Right atrium auricular region (tissue), 2 donors: Measurements from ENCODE around the gene SNX21. TPM values are rescaled to one million over a fixed set of nuclear protein-coding genes. Genes with fewer than 3 reads are reported as not detected.
"Not testable (repeated sequence)": the region's sequence is repeated elsewhere in the genome, so short reads cannot be mapped to it uniquely, and the experiment has no call there.

Experiments
- DNase-seq: peaks from one replicate; pipeline ENCODE4 v3.0.0-alpha.2; 2019; ENCODE audit warnings: low spot score
- H3K27ac ChIP-seq, 2 donors: fragments of 200-600 bp; sonication (generic); 1 replicate in 1 of 2; 2 replicates in 1 of 2; pipeline ENCODE4 v1.5.1; 2016 to 2019
- H3K27me3 ChIP-seq, 2 donors: fragments of 200-600 bp; sonication (generic); one replicate each; pipeline versions ENCODE4 v1.5.1 to v1.6.0; 2017 to 2019
- H3K36me3 ChIP-seq: fragments of 200-600 bp; sonication (generic); one replicate; pipeline ENCODE4 v1.5.1; 2016
- H3K4me1 ChIP-seq, 2 donors: fragments of 200-600 bp; sonication (generic); one replicate each; pipeline versions ENCODE4 v1.5.1 to v1.6.0; 2017 to 2019
- H3K4me3 ChIP-seq, 2 donors: fragments of 200-600 bp; sonication (generic); 1 replicate in 1 of 2; 2 replicates in 1 of 2; pipeline ENCODE4 v1.5.1; 2017 to 2019; ENCODE audit warnings: mild to moderate bottlenecking in 1 of 2, moderate library complexity in 1 of 2
- H3K9me3 ChIP-seq, 2 donors: fragments of 200-600 bp; sonication (generic); one replicate each; pipeline ENCODE4 v1.5.1; 2019
- total RNA-seq, 2 donors: library from RNA; depleted of rRNA; stranded (reverse); fragments of >200 nt; gene quantifications; one replicate each; pipeline ENCODE4 v1.1.0, GENCODE V29; 2016
- TF ChIP-seq, protein P1 (sequence below), 2 donors: fragments of 200-600 bp; sonication (generic); IDR thresholded peaks; one replicate each; pipeline ENCODE4 v1.5.1; 2019; ENCODE audit warnings: antibody characterized with exemption in 2 of 2

Gene SNX21
- total RNA-seq, 2 donors from 2014 or later, result 43.5 to 54.7 TPM

DNA sequence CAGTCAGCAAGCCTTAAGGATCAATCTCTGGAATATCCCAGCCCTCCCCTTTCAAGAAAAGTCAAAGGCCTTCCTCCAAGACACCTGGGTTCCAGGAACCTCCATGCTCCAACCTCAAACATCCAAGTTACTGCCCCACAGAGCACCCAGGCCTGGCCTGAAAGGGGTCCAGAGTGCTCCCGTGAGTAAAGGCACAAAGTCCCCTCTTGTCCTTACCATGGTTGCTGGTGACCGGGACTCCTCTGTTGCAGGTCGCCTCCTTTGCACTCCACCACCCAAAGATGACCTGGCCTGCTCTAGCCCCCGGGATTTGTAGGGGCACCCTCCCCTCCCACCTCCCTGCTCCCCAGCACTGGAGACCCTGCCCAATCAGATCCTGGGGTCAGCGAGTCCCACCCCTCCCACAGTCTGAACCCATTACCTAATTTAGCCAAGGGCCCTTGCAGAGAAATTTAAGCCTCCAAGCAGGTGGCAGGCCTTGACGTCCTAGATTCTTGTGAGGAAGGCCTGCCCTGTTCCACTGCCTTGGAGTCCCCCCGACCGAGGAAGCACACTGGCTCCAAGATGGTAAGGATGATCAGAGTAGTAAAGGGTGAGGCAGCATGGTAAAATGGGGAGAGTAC lies 6.5 kb upstream of the SNX21 start, which contains the start of gene TNNC2:
Gene TNNC2, minus strand, starts transcription at position 283 of the 623 bp plus-strand sequence. Its CDS starts 64 bp downstream, at position 219.
- Histone ChIP-seq H3K9me3 (no peaks in the 10 kb centered on the region), H3K27ac (peak within 1 kb of the TSS; percentile 62 to 73), H3K4me1 (peaks cover 0 to 46% of the 10 kb centered on the region in 2 donors), H3K36me3 (no peaks in the 10 kb centered on the region), H3K4me3 (no peak within 1 kb of the TSS), H3K27me3 (no peaks in the 10 kb centered on the region)
- TF ChIP-seq, protein P1, sequence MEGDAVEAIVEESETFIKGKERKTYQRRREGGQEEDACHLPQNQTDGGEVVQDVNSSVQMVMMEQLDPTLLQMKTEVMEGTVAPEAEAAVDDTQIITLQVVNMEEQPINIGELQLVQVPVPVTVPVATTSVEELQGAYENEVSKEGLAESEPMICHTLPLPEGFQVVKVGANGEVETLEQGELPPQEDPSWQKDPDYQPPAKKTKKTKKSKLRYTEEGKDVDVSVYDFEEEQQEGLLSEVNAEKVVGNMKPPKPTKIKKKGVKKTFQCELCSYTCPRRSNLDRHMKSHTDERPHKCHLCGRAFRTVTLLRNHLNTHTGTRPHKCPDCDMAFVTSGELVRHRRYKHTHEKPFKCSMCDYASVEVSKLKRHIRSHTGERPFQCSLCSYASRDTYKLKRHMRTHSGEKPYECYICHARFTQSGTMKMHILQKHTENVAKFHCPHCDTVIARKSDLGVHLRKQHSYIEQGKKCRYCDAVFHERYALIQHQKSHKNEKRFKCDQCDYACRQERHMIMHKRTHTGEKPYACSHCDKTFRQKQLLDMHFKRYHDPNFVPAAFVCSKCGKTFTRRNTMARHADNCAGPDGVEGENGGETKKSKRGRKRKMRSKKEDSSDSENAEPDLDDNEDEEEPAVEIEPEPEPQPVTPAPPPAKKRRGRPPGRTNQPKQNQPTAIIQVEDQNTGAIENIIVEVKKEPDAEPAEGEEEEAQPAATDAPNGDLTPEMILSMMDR (IDR thresholded peaks at IDR 0.05), result no peak
- DNase-seq, result no peak

DNA sequence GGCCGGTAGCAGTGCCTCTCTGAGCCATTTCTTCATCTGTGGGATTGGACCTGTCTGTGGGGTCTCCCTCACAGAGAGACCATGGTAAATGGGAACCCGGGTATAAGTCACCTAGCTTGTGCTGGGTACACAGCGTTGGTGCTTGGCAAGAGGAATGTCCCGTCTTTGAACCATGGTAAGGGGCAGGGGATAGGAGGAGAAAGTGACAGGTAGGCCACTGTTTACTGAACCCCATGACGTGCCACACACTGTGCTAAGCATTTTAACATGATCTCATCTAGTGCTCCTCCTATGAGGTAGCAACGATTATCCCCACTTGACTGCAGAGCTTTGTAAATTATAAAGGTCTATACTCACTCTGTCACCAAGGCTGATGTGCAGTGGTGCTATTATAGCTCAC lies 5.9 kb upstream of the SNX21 start:
- no peaks in the 10 kb centered on the region for H3K27me3 ChIP-seq
- no peaks in the 10 kb centered on the region for H3K9me3 ChIP-seq
- H3K36me3 ChIP-seq, result no peaks in the 10 kb centered on the region
- no peak overlapping the region for H3K4me3 ChIP-seq
- peak overlapping the region in 1 of 2 donors; percentile 13 for H3K27ac ChIP-seq
- DNase-seq, result no peak
- H3K4me1 ChIP-seq, result peaks cover 0 to 46% of the 10 kb centered on the region in 2 donors
- TF ChIP-seq, protein P1 (IDR thresholded peaks at IDR 0.05), result no peak

DNA sequence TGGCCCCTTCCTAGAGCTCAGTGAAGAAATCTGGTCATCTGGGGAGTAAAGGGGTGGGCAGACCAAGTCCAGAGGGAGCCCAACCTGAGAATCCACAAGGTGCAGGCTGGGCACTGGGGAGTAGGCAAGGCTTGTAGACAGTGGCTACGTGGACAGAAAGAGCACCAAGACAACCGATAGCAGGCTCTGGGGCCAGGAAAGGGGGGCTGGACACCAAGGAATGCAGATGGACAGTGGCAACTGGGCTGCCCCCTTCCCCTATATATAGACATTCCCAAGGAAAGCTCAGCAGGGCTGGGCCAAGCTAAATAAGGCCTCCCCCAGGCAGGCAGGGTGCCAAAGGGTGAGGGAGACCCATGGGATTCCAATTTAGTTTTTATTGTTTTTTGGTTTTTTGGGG lies 5.0 kb upstream of the SNX21 start:
- H3K4me3 ChIP-seq, result no peak overlapping the region
- peak overlapping the region; percentile 47 to 73 for H3K27ac ChIP-seq
- TF ChIP-seq, protein P1 (IDR thresholded peaks at IDR 0.05), result no peak
- no peaks in the 10 kb centered on the region for H3K9me3 ChIP-seq
- no peak for DNase-seq
- peaks cover 0 to 45% of the 10 kb centered on the region in 2 donors for H3K4me1 ChIP-seq
- no peaks in the 10 kb centered on the region for H3K36me3 ChIP-seq
- H3K27me3 ChIP-seq, result no peaks in the 10 kb centered on the region

DNA sequence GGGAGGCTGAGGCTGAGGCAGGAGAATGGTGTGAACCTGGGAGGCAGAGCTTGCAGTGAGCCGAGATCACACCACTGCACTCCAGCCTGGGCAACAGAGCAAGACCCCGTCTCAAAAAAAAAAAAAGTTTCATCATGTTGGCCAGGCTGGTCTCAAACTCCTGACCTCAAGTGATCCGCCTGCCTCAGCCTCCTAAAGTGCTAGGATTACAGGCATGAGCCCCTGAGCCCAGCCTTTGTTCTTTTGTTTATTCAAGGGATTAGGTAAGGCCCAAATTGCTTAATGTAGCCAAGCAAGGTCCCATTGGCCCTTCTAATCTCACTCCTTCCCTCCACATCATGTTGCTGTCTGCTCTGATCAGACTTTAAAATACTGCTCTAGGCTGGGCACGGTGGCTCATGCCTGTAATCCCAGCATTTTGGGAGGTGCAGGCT lies 3.9 kb upstream of the SNX21 start:
- not testable (repeated sequence) for H3K27me3 ChIP-seq, H3K4me3 ChIP-seq, DNase-seq, H3K36me3 ChIP-seq, H3K9me3 ChIP-seq
- H3K4me1 ChIP-seq, result peaks cover 0 to 37% of the 10 kb centered on the region in 2 donors
- peak overlapping the region in 1 of 2 donors; percentile 13 for H3K27ac ChIP-seq

DNA sequence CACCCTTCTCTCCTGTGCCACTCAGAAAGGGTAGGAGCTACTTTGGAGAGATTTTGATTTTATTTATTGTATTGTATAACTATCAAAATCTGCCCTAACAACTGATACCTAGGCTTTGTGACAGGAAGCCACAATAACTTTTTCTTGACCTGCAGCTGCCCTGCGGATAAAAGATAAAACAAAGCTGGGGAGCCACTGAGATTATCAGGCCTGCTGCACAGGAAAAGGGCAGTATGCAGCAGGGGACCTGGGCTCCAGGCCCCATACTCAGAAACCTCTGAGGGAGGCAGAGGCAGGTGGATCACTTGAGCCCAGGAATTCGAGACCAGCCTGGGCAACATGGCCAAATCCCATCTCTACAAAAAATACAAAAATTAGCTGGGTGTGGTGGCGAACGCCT lies 980 bp upstream of the SNX21 start:
- Histone ChIP-seq H3K4me3 (peak overlapping the region in 1 of 2 donors; percentile 85), H3K27ac (peak overlapping the region; percentile 97 to 99), H3K27me3 (no peaks in the 10 kb centered on the region), H3K9me3 (no peaks in the 10 kb centered on the region), H3K36me3 (no peaks in the 10 kb centered on the region), H3K4me1 (peaks cover 0 to 43% of the 10 kb centered on the region in 2 donors)
- DNase-seq, result no peak
- TF ChIP-seq, protein P1 (IDR thresholded peaks at IDR 0.05), result no peak

DNA sequence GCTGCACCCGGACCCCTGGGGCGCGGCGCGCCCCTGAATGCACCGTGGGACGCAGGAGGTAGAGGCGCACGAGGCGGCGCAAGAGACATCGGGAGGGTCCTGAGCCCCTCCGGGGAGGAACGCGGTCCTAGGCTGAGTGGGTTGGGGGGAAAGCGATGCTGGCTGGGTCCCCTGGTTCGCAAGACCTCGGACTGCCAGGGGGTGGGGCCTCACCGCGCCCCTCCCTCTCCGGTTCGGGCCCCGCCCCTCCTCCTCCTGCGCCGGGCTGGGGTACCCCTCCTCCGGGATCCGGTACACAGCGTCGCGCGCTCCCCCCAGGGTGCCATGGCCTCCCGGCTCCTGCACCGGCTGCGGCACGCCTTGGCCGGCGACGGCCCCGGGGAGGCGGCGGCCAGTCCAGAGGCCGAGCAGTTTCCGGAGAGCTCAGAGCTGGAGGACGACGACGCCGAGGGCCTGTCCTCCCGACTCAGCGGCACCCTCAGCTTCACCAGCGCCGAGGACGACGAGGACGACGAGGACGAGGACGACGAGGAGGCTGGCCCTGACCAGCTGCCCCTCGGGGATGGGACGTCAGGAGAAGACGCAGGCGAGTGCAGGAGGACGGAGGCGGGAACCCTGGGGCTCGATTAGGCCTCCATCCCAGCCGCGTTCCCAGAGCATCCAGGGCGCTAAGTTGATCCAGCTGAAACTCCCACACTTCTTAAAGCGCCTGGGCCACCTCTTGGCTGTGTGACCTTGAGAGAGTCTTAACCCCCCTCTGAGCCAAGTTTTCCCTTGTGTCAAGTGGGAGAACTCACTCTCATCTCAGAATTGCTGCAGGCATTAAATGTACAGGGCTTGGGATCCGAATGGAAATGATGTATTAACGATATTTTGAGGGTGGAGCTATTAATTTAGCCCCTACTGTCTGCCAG lies 541 bp downstream of the SNX21 start:
- Histone ChIP-seq H3K27me3 (no peaks in the 10 kb centered on the region), H3K36me3 (no peaks in the 10 kb centered on the region), H3K9me3 (no peaks in the 10 kb centered on the region), H3K27ac (peak overlapping the region; percentile 97 to 99), H3K4me3 (peak overlapping the region; percentile 85 to 88), H3K4me1 (peaks cover 0 to 36% of the 10 kb centered on the region in 2 donors)
- TF ChIP-seq, protein P1 (IDR thresholded peaks at IDR 0.05), result no peak
- peak; percentile 78 for DNase-seq
